H1 (cell line): Measurements from ENCODE around the gene PLG. TPM values are rescaled to one million over a fixed set of nuclear protein-coding genes. Genes with fewer than 3 reads are reported as not detected.

ENCODE experiments used
- CTCF ChIP-seq, 3 experiments: IDR thresholded peaks; 1 replicate in 2 of 3; 2 replicates in 1 of 3; pipeline versions ENCODE4 v1.5.1 to v1.6.1; 2011; ENCODE audit warnings: low read length in 3 of 3, mild to moderate bottlenecking in 3 of 3, inconsistent platforms in 2 of 3, low read depth in 1 of 3, moderate library complexity in 1 of 3; ENCODE audit not compliant: insufficient read depth in 1 of 3; ENCODE audit errors: control extremely low read depth in 1 of 3
- polyA plus RNA-seq, 7 experiments: library from polyadenylated mRNA; depleted of rRNA in 3 of 7; stranded (reverse) in 5 of 7; unstranded in 2 of 7; fragments of >200 nt in 5 of 7; fragments of 200-250 nt in 2 of 7; gene quantifications; 1 replicate in 5 of 7; 2 replicates in 1 of 7; 4 replicates in 1 of 7; pipeline versions ENCODE4 v1.2.1 to v1.2.3, GENCODE V29; 2011 to 2013; ENCODE audit warnings: missing spikeins in 2 of 7, mixed read lengths in 2 of 7
- total RNA-seq: library from RNA; stranded (reverse); fragmentation: NEBNext Ultra II Directional; extraction: Animal tissue kit (Norgen Biotek cat#: 25700); gene quantifications from 2 replicates; pipeline ENCODE4 v1.2.1, GENCODE V29; 2021

PLG gene
- total and polyA plus RNA-seq, 2 of the 8 experiments (the other 6 are each of a cell fraction or from before 2014, with no cell fraction given) = not detected

GRCh38 chr6:160790028-160790792, 88.2 kb downstream of the PLG start (continued):
- peak in 1 of 3 experiments; percentile 12; a peak in 1 of 4 replicates for TF ChIP-seq CTCF (IDR thresholded peaks at IDR 0.05; ENCODE audit: control extremely low read depth in 1 of 3, insufficient read depth in 1 of 3, low read depth in 1 of 3, low read length in 3 of 3)
